ENCODE data around the gene SLC22A23. TPM values are rescaled to one million over a fixed set of nuclear protein-coding genes. Genes with fewer than 3 reads are reported as not detected.

SLC22A23 gene
- total RNA-seq, 1 experiment from 2014 or later: 6.8 TPM

DNA sequence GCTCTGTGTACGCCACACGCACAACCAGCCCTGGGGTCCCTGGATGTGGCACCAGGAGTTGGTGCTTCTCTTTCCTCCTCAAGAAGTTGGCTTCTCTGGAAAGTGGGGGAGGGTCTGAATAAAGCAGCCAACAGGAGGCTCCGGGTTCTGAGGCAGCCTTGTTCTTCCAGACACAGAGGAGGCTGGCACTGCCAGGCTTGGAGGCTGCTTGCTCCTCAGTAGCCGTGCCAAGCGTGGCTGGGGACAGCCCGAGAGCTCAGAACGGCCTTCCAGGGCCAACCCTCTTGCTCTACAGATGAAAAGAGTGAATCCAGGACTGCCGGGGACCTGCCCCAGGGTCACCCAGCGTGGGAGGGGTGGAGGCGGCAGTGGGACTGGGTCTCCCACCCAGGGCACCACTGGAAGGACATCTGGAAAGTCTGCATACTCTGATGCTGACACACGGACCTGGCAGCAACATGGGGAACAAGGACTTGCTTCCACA lies 70.4 kb downstream of the SLC22A23 start:
- Histone ChIP-seq H3K27me3 (ENCODE audit: insufficient read depth, low read length) (no peaks in the 10 kb centered on the region), H4K5ac (ENCODE audit: insufficient read length, low read depth, low read length) (no peak overlapping the region), H3K23ac (ENCODE audit: insufficient read length, low read depth, low read length) (no peak overlapping the region), H3K4me2 (ENCODE audit: insufficient read depth, insufficient read length, low read length) (no peak overlapping the region), H3K27ac (ENCODE audit: insufficient read length, low read depth, low read length) (no peak overlapping the region), H2BK12ac (ENCODE audit: insufficient read length, low read depth, low read length) (no peak overlapping the region), H3K18ac (ENCODE audit: insufficient read length, low read depth, low read length) (no peak overlapping the region), H3T11ph (ENCODE audit: low read length) (no peak overlapping the region), H2AFZ (ENCODE audit: low read length) (no peak overlapping the region), H3K9ac (ENCODE audit: extremely low read depth, insufficient read length, low read length) (no peak overlapping the region), H3K14ac (ENCODE audit: insufficient read depth, low read length) (0 out of 2 replicates have a peak overlapping the region, but pooled peaks have one; percentile 13), H3K4me1 (ENCODE audit: insufficient read depth, low read length) (no peaks in the 10 kb centered on the region), H2BK20ac (ENCODE audit: low read depth, low read length, poor library complexity, severe bottlenecking) (no peak overlapping the region), H3K9me3 (ENCODE audit: control insufficient read depth, low read depth, low read length) (no peaks in the 10 kb centered on the region), H3K56ac (ENCODE audit: insufficient read length, low read depth, low read length) (no peak overlapping the region), H3K79me2 (ENCODE audit: insufficient read depth, low read length) (no peaks in the 10 kb centered on the region; the same call in 1 of the 2 replicates), H3K79me1 (ENCODE audit: insufficient read depth, low read depth, low read length, poor library complexity, severe bottlenecking) (peaks cover 5% of the 10 kb centered on the region), H2BK120ac (ENCODE audit: low read depth, low read length, poor library complexity, severe bottlenecking) (no peak overlapping the region), H2AK5ac (ENCODE audit: insufficient read length, low read length) (no peak overlapping the region), H4K20me1 (ENCODE audit: control insufficient read depth, insufficient read depth, insufficient read length) (no peaks in the 10 kb centered on the region), H2BK5ac (ENCODE audit: insufficient read length, low read length) (no peak overlapping the region), H4K91ac (ENCODE audit: insufficient read length, low read depth, low read length) (no peak overlapping the region), H4K8ac (replicated peaks; ENCODE audit: insufficient read length, low read depth, low read length) (no peak overlapping the region), H3K4ac (ENCODE audit: low read depth, low read length) (no peak overlapping the region), H2BK15ac (ENCODE audit: low read depth, low read length) (no peak overlapping the region), H3K23me2 (ENCODE audit: insufficient read length, low read depth, low read length, poor library complexity, severe bottlenecking) (no peaks in the 10 kb centered on the region)
- no CpG with 5 or more reads among the region's 11 CpGs for WGBS (ENCODE audit: extremely low coverage, insufficient read length, low lambda C conversion rate)
- DNase-seq: no peak
- Mint-ChIP-seq H3K27ac (peak overlapping the region in 1 of 3 experiments; percentile 85; a peak in 1 of 7 replicates), H3K27me3 (ENCODE audit: low read depth) (no peaks in the 10 kb centered on the region), H3K4me3 (no peak overlapping the region), H3K36me3 (ENCODE audit: insufficient read depth in 1 of 3, low read depth in 3 of 3) (peaks cover 0 to 18% (median 0%) of the 10 kb centered on the region in 3 experiments; a peak in 5 of 7 replicates), H3K4me1 (peaks cover 3 to 9% of the 10 kb centered on the region in 2 experiments; a peak in 3 of 4 replicates), H3K9me3 (no peaks in the 10 kb centered on the region)
- TF ChIP-seq, protein P1, sequence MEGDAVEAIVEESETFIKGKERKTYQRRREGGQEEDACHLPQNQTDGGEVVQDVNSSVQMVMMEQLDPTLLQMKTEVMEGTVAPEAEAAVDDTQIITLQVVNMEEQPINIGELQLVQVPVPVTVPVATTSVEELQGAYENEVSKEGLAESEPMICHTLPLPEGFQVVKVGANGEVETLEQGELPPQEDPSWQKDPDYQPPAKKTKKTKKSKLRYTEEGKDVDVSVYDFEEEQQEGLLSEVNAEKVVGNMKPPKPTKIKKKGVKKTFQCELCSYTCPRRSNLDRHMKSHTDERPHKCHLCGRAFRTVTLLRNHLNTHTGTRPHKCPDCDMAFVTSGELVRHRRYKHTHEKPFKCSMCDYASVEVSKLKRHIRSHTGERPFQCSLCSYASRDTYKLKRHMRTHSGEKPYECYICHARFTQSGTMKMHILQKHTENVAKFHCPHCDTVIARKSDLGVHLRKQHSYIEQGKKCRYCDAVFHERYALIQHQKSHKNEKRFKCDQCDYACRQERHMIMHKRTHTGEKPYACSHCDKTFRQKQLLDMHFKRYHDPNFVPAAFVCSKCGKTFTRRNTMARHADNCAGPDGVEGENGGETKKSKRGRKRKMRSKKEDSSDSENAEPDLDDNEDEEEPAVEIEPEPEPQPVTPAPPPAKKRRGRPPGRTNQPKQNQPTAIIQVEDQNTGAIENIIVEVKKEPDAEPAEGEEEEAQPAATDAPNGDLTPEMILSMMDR (conservative IDR thresholded peaks at IDR 0.05): no peak
